AG09319 (cell line): ENCODE data around the gene MAPK13.

Experiments
- DNase-seq: peaks from one replicate; pipeline ENCODE4 v3.0.0-alpha.2; 2010; ENCODE audit warnings: low read depth; ENCODE audit errors: extremely low read depth
- CTCF ChIP-seq: IDR thresholded peaks from 2 replicates; pipeline ENCODE4 v1.5.1; 2011; ENCODE audit warnings: low read depth, mild to moderate bottlenecking, inconsistent platforms, low read length, moderate library complexity

Gene MAPK13

GRCh38 chr6:36095497-36096391 is 34.6 kb upstream of the MAPK13 start:
- no peak for TF ChIP-seq CTCF
- no peak for DNase-seq

- TF ChIP-seq CTCF: no peak
- DNase-seq: no peak
Observed at GRCh38 chr6:36098253-36098919, 31.9 kb upstream of the MAPK13 start.

GRCh38 chr6:36098920-36099647 is 31.2 kb upstream of the MAPK13 start:
- no peak for TF ChIP-seq CTCF
- no peak for DNase-seq

DNA sequence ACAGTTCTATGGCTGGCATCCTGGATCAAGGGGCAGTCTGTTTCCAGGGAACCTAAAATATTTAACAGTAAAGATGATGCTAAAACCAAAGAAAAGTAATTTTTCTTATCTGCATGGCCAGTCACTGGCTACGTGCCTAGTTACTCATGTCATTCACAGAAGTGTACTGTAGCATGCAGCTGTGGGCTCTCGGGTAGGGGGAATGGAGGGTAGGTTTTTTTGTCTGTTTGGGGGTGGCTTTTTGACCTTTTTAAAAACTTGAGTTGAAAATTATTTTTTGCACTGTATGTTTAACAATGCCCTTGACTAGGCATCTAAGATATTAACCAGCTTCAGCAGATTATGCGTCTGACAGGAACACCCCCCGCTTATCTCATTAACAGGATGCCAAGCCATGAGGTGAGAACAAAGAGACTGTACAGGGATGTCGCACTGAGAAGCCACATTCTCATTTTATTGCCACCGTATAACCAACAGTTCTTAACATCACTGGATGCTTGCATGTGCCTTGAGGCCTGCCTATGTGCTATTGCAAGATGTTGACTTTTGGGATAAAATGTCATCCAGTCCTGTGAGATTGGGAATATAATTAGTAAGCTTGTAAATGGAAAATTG is 30.3 kb upstream of the MAPK13 start:
- TF ChIP-seq CTCF: no peak
- DNase-seq: no peak

GRCh38 chr6:36101691-36102090 is 28.6 kb upstream of the MAPK13 start:
- TF ChIP-seq CTCF: no peak
- no peak for DNase-seq

- no peak for TF ChIP-seq CTCF
- no peak for DNase-seq
Observed at GRCh38 chr6:36102853-36103252, 27.5 kb upstream of the MAPK13 start.
